Activated T-cell treated with anti-CD3 and anti-CD28 coated beads for 1 hour (primary cell): ENCODE results near the gene CALN1.
"Not testable (repeated sequence)": the region's sequence is repeated elsewhere in the genome, so short reads cannot be mapped to it uniquely, and the experiment has no call there.

Source experiments
- DNase-seq: peaks from one replicate; pipeline ENCODE4 v3.0.0-alpha.2; 2020; ENCODE audit warnings: low read depth

Gene CALN1

GRCh38 chr7:72092769-72093168 is 319.4 kb downstream of the CALN1 start:
- no peak for DNase-seq

GRCh38 chr7:72087926-72088325 is 324.2 kb downstream of the CALN1 start:
- no peak for DNase-seq

GRCh38 chr7:72080865-72081510 is 331.1 kb downstream of the CALN1 start:
- no peak for DNase-seq

- no peak for DNase-seq
These were observed 331.8 kb downstream of the CALN1 start for GRCh38 chr7:72080341-72080766.

GRCh38 chr7:72078856-72079255 is 333.3 kb downstream of the CALN1 start:
- no peak for DNase-seq

- no peak for DNase-seq
These were observed 333.8 kb downstream of the CALN1 start for GRCh38 chr7:72078301-72078700.

GRCh38 chr7:72077786-72078185 is 334.4 kb downstream of the CALN1 start:
- no peak for DNase-seq

- no peak for DNase-seq
These were observed 339.2 kb downstream of the CALN1 start for GRCh38 chr7:72072901-72073300.

GRCh38 chr7:72069263-72069662 is 342.9 kb downstream of the CALN1 start:
- DNase-seq = no peak

GRCh38 chr7:72065764-72066163 is 346.4 kb downstream of the CALN1 start:
- DNase-seq = not testable (repeated sequence)

- no peak for DNase-seq
These were observed 347.2 kb downstream of the CALN1 start for GRCh38 chr7:72064916-72065315.

- DNase-seq = no peak
These were observed 348.8 kb downstream of the CALN1 start for GRCh38 chr7:72063330-72063729.

- DNase-seq = no peak
These were observed 349.5 kb downstream of the CALN1 start for GRCh38 chr7:72062666-72063065.

- DNase-seq = no peak
These were observed 352.2 kb downstream of the CALN1 start for GRCh38 chr7:72059925-72060324.

GRCh38 chr7:72058579-72058978 is 353.6 kb downstream of the CALN1 start:
- DNase-seq = no peak

- DNase-seq = no peak
These were observed 354.3 kb downstream of the CALN1 start for GRCh38 chr7:72057796-72058195.

GRCh38 chr7:72057231-72057630 is 354.9 kb downstream of the CALN1 start:
- no peak for DNase-seq

- no peak for DNase-seq
These were observed 356.7 kb downstream of the CALN1 start for GRCh38 chr7:72055426-72055825.

GRCh38 chr7:72053292-72053691 is 358.8 kb downstream of the CALN1 start:
- DNase-seq = no peak

GRCh38 chr7:72048420-72048819 is 363.7 kb downstream of the CALN1 start:
- DNase-seq = no peak

- no peak for DNase-seq
These were observed 369.3 kb downstream of the CALN1 start for GRCh38 chr7:72042855-72043254.

- DNase-seq = no peak
These were observed 371.5 kb downstream of the CALN1 start for GRCh38 chr7:72040641-72041040.

GRCh38 chr7:72039460-72039859 is 372.7 kb downstream of the CALN1 start:
- no peak for DNase-seq

GRCh38 chr7:72038022-72038732 is 374.0 kb downstream of the CALN1 start:
- DNase-seq = no peak
